Kidney capillary endothelial cell (primary cell): ENCODE measurements around the gene HEATR5A.
A peak's percentile ranks its signal among the peaks of the same experiment; 100 is the strongest.
"Not testable (repeated sequence)": the region's sequence is repeated elsewhere in the genome, so short reads cannot be mapped to it uniquely, and the experiment has no call there.

Source experiments
- DNase-seq: peaks from one replicate; pipeline ENCODE4 v3.0.0-alpha.2; 2018; ENCODE audit warnings: low spot score

Gene HEATR5A

GRCh38 chr14:31420319-31421111 lies at the start of gene HEATR5A:
HEATR5A (minus strand) TSS chr14:31420550; CDS start chr14:31402975, 17,575 bp downstream.
- peak; percentile 95 for DNase-seq

- no peak for DNase-seq
Measured at GRCh38 chr14:31466554-31466953, 46.2 kb upstream of the HEATR5A start.

DNA sequence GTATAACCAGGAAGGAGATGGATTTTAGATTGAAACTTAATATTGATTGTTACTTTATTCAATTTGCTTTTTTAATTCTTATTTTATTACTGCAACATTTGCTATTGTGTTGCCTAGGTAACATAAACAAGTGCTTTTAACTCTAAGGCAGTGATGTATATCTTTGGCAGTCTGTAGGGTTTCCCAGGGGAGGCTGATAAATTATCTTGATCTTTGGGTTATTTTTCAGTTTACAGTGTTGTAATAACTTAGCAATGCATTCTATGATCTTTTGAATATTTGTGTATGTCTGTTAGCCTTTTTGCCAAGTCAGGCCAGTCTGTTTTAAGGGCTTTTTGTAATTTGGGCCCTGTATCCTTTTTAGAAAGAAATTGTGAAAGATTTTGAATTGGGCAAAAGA lies 44.8 kb upstream of the HEATR5A start:
- DNase-seq, result no peak

GRCh38 chr14:31462450-31462849 lies 42.1 kb upstream of the HEATR5A start:
- DNase-seq, result not testable (repeated sequence)

- no peak for DNase-seq
Measured at GRCh38 chr14:31461545-31461944, 41.2 kb upstream of the HEATR5A start.

DNA sequence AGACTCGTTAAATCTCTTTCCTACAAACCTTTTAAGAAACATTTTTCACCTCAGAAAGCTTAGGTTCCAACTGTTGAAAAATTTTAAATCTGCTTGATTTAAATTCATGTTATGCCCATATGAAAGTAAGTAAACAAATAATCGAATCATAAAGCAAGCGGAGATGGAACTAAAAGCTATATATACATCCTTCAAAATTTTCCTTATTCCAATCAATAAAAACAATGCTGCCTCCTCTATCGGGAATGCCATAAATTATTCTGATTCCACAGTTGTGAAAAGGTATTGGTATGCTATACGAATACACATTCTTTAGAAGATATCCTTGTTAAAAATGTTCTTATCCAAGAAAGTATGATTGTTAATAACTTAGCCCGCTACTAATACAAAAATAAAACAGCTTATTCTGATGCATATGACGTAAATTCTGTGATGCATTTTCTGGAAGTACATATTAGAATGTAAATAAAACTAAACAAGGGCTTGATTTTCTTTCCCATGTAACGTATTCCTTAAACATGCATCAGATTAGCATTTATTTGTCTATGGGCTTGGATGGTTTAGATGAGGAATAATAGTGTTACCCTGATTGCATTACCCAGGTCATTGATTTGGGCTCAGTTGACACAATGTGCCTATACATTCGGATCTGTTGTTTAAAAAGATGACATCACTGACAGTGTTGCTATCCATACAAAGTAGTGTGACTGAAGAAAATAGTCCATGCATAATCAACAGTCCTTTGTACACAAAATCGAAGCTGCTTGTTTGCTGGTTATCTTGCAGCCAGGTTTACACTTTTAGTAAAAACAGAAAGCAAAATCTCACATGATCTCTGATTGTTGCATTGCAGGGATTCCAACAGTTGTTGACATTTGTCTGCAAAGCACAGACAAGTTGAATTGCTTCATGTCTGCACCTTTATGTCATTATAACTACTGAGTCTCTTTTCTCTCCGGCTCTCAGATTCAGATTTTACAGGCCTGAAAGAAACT lies 37.6 kb upstream of the HEATR5A start:
- no peak for DNase-seq

- DNase-seq, result peak; percentile 91
Measured at GRCh38 chr14:31456841-31457664, 36.7 kb upstream of the HEATR5A start, which contains the start of gene DTD2. DTD2 (minus strand) TSS chr14:31457506; CDS start chr14:31457393, 113 bp downstream.

- DNase-seq, result peak; percentile 37
Measured at GRCh38 chr14:31449971-31450610, 29.7 kb upstream of the HEATR5A start.

GRCh38 chr14:31449136-31449535 lies 28.8 kb upstream of the HEATR5A start:
- DNase-seq, result no peak

- DNase-seq, result no peak
Measured at GRCh38 chr14:31445703-31446102, 25.4 kb upstream of the HEATR5A start.

DNA sequence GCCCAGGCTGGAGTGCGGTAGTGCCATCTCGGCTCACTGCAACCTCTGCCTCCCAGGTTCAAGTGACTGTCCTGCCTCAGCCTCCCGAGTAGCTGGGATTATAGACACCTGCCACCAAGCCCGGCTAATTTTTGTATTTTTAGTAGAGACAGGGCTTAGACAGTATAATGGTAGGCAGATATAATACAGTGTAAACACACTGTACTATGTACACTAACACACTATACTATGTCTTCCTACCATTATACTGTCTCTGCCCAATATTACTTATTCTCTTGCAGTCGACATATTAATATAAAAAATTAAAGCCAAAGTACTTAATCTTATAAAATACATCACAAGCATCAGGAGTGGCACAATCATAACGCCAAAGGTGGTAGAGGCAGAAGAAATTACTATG lies 21.9 kb upstream of the HEATR5A start:
- no peak for DNase-seq

DNA sequence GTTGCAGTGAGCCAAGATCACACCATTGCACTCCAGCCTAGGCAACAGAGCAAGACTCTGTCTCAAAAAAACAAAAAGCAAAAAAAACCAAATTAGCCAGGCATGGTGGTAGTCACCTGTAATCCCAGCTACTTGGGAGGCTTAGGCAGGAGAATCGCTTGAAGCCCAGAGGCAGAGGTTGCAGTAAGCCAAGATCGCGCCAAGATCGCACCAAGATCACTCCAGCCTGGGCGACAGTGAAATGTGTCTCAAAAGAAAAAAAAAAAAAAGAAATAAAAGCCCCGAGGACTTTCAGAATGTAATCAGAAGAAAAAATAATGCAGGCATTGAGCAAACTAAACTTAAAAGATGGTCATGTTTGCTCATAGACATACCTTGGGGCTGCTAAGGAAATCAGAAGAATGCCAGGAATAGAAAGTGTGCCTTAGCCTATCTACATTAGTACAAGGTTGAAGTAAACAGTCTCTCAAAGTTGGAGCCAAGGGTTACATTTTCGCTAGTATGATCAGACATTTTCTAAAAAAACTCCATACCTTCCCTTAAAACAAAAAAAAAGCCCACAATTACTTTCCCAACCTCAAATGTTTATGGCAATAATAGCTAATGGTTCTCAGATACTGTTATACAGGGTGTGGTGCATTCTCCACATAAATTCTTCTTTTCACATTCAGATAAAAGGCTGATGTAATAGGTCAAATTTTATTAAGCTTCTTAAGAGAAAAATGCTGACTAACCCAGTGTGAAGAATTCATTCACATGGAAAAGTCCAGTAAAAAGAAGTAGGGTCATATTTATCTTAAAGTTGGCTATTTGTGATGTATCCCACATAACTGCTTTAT lies 21.1 kb upstream of the HEATR5A start:
- DNase-seq, result no peak

DNA sequence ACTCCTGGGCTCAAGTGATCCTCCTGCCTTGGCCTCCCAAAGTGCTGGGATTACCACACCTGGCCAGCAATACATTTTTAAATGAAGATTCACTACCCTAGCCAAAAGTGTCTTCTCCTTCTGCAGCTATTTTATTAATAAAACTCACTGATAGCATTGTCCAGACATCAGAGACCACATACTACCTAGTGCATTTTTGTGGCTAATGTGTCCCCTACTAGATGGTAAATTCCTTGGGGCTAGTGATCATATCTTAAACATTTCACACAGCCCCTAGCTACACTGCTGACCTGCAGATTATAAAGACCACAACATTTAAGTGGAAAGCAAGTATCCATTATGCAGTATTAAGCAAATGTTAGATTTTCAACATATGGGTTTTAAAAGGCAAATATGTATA lies 19.9 kb upstream of the HEATR5A start:
- DNase-seq, result no peak

- no peak for DNase-seq
Measured at GRCh38 chr14:31439561-31439960, 19.2 kb upstream of the HEATR5A start.

- not testable (repeated sequence) for DNase-seq
Measured at GRCh38 chr14:31437045-31437691, 16.8 kb upstream of the HEATR5A start.

GRCh38 chr14:31435276-31435675 lies 14.9 kb upstream of the HEATR5A start:
- no peak for DNase-seq

DNA sequence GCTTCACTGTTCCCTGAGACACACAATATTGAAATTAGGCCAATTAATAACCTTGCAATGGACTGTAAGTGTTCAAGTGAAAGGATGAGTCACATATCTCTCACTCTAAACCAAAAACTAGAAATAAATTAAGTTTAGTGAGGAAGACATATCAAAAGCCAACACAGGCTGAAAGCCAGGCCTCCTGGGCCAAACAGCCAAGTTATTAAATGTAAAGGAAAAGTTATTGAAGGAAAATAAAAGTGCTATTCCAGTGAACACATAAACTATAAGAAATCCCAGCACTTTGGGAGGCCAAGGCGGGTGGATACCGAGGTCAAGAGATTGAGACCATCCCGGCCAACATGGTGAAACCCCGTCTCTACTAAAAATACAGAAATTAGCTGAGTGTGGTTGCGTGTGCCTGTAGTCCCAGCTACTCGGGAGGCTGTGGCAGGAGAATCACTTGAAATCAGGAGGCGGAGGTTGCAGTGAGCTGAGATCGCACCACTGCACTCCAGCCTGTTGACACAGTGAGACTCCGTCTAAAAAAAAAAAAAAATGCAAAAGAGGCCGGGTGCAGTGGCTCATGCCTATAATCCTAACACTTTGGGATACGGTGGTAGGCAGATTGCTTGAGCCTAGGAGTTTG lies 10.4 kb upstream of the HEATR5A start:
- DNase-seq, result no peak

GRCh38 chr14:31429791-31430190 lies 9.4 kb upstream of the HEATR5A start:
- DNase-seq, result no peak

- DNase-seq, result no peak
Measured at GRCh38 chr14:31428011-31428410, 7.7 kb upstream of the HEATR5A start.
